Endothelial cell of umbilical vein (primary cell): Measurements from ENCODE around the gene ZNF280D.

Experiments used
- CTCF ChIP-seq, 2 donors: IDR thresholded peaks; 1 replicate in 1 of 2; 2 replicates in 1 of 2; pipeline ENCODE4 v1.5.1; 2011; ENCODE audit warnings: low read length in 2 of 2, mild to moderate bottlenecking in 2 of 2, moderate library complexity in 2 of 2, control low read depth in 1 of 2, inconsistent platforms in 1 of 2, low read depth in 1 of 2; ENCODE audit not compliant: insufficient read depth in 1 of 2; ENCODE audit errors: extremely low read depth in 1 of 2
- MYC ChIP-seq: IDR thresholded peaks from one replicate; pipeline ENCODE4 v1.6.1; 2011; ENCODE audit warnings: mild to moderate bottlenecking, low read depth, low read length
- POLR2A ChIP-seq: IDR thresholded peaks from 2 replicates; pipeline ENCODE4 v1.6.1; 2012; ENCODE audit warnings: low read depth, mild to moderate bottlenecking, control low read depth, low read length
- POLR2AphosphoS5 ChIP-seq: IDR thresholded peaks from 2 replicates; pipeline ENCODE4 v1.6.1; 2012; ENCODE audit warnings: low read depth, mild to moderate bottlenecking, control low read depth, low read length, moderate library complexity; ENCODE audit not compliant: insufficient read depth

GRCh38 chr15:56739964-56740640 lies 6.8 kb upstream of the ZNF280D start:
- TF ChIP-seq POLR2A: no peak
- no peak for TF ChIP-seq POLR2AphosphoS5
- peak in 1 of 2 donors; percentile 4 for TF ChIP-seq CTCF (IDR thresholded peaks at IDR 0.05; ENCODE audit: extremely low read depth in 1 of 2, insufficient read depth in 1 of 2, low read depth in 1 of 2, low read length in 2 of 2)
- no peak for TF ChIP-seq MYC
